H9 (cell line): Measurements from ENCODE around the gene SH3RF3. TPM values are rescaled to one million over a fixed set of nuclear protein-coding genes. Genes with fewer than 3 reads are reported as not detected.

Experiments
- DNase-seq: peaks from one replicate; pipeline ENCODE4 v3.0.0-alpha.2; 2017
- H2AFZ ChIP-seq: one replicate; pipeline ENCODE4 v1.6.1; 2013; ENCODE audit warnings: mild to moderate bottlenecking, low read length, control low read depth, moderate library complexity
- H2AK5ac ChIP-seq: 2 replicates; pipeline ENCODE4 v1.6.1; 2013; ENCODE audit warnings: low read length, control low read depth, mixed read lengths; ENCODE audit not compliant: insufficient read length
- H2BK120ac ChIP-seq: one replicate; pipeline ENCODE4 v1.6.1; 2013; ENCODE audit warnings: low read depth, mild to moderate bottlenecking, low read length, control low read depth, inconsistent platforms; ENCODE audit not compliant: poor library complexity, severe bottlenecking
- H2BK12ac ChIP-seq: 2 replicates; pipeline ENCODE4 v1.6.1; 2013; ENCODE audit warnings: low read length, control low read depth, mixed read lengths, low read depth; ENCODE audit not compliant: insufficient read length
- H2BK15ac ChIP-seq: 2 replicates; pipeline ENCODE4 v1.6.1; 2013; ENCODE audit warnings: low read depth, low read length, control low read depth
- H2BK20ac ChIP-seq: one replicate; pipeline ENCODE4 v1.6.1; 2013; ENCODE audit warnings: low read depth, mild to moderate bottlenecking, low read length, control low read depth, inconsistent platforms; ENCODE audit not compliant: poor library complexity, severe bottlenecking
- H2BK5ac ChIP-seq: 2 replicates; pipeline ENCODE4 v1.6.1; 2013; ENCODE audit warnings: low read length, control low read depth, mixed read lengths; ENCODE audit not compliant: insufficient read length
- H3K14ac ChIP-seq: 2 replicates; pipeline ENCODE4 v1.6.1; 2013; ENCODE audit warnings: low read length, control low read depth; ENCODE audit not compliant: insufficient read depth
- H3K18ac ChIP-seq: 2 replicates; pipeline ENCODE4 v1.6.1; 2013; ENCODE audit warnings: low read depth, mild to moderate bottlenecking, mixed read lengths, low read length, control low read depth; ENCODE audit not compliant: insufficient read length
- H3K23ac ChIP-seq: 2 replicates; pipeline ENCODE4 v1.6.1; 2013; ENCODE audit warnings: low read length, control low read depth, mixed read lengths, low read depth; ENCODE audit not compliant: insufficient read length
- H3K23me2 ChIP-seq: 2 replicates; pipeline ENCODE4 v1.6.1; 2013; ENCODE audit warnings: low read depth, mild to moderate bottlenecking, mixed read lengths, low read length, control low read depth; ENCODE audit not compliant: insufficient read length, poor library complexity, severe bottlenecking
- H3K27ac ChIP-seq: 2 replicates; pipeline ENCODE4 v1.5.1; 2013; ENCODE audit warnings: low read length, control low read depth, mixed read lengths, low read depth; ENCODE audit not compliant: insufficient read length
- H3K27me3 ChIP-seq: 2 replicates; pipeline ENCODE4 v1.6.1; 2013; ENCODE audit warnings: low read length, control low read depth, inconsistent platforms; ENCODE audit not compliant: insufficient read depth
- H3K4ac ChIP-seq: 2 replicates; pipeline ENCODE4 v1.6.1; 2013; ENCODE audit warnings: low read depth, mild to moderate bottlenecking, control low read depth, inconsistent platforms, low read length, moderate library complexity
- H3K4me1 ChIP-seq: 2 replicates; pipeline ENCODE4 v1.6.1; 2013; ENCODE audit warnings: low read length, control low read depth, inconsistent platforms; ENCODE audit not compliant: insufficient read depth
- H3K4me2 ChIP-seq: 2 replicates; pipeline ENCODE4 v1.6.1; 2013; ENCODE audit warnings: low read length, control low read depth, mixed read lengths; ENCODE audit not compliant: insufficient read length, insufficient read depth
- H3K56ac ChIP-seq: 2 replicates; pipeline ENCODE4 v1.6.1; 2013; ENCODE audit warnings: low read depth, mild to moderate bottlenecking, mixed read lengths, low read length, control low read depth; ENCODE audit not compliant: insufficient read length
- H3K79me1 ChIP-seq: 2 replicates; pipeline ENCODE4 v1.6.1; 2013; ENCODE audit warnings: low read depth, mild to moderate bottlenecking, moderate library complexity, low read length, control low read depth, inconsistent platforms; ENCODE audit not compliant: insufficient read depth, poor library complexity, severe bottlenecking
- H3K79me2 ChIP-seq: 2 replicates; pipeline ENCODE4 v1.6.1; 2013; ENCODE audit warnings: low read length, control low read depth, inconsistent platforms; ENCODE audit not compliant: insufficient read depth
- H3K9ac ChIP-seq: 2 replicates; pipeline ENCODE4 v1.6.1; 2013; ENCODE audit warnings: low read length, control low read depth, mixed read lengths; ENCODE audit not compliant: insufficient read length; ENCODE audit errors: extremely low read depth
- H3K9me3 ChIP-seq: one replicate; pipeline ENCODE4 v1.6.1; 2013; ENCODE audit warnings: low read depth, low read length, inconsistent platforms; ENCODE audit not compliant: control insufficient read depth
- H3T11ph ChIP-seq: one replicate; pipeline ENCODE4 v1.6.1; 2013; ENCODE audit warnings: mild to moderate bottlenecking, low read length, control low read depth, inconsistent platforms
- H4K20me1 ChIP-seq: one replicate; pipeline ENCODE4 v1.6.1; 2013; ENCODE audit not compliant: control insufficient read depth, insufficient read length, insufficient read depth
- H4K5ac ChIP-seq: 2 replicates; pipeline ENCODE4 v1.6.1; 2013; ENCODE audit warnings: low read depth, mild to moderate bottlenecking, mixed read lengths, low read length, control low read depth; ENCODE audit not compliant: insufficient read length
- H4K8ac ChIP-seq: replicated peaks from 2 replicates; pipeline ENCODE4 v1.6.1; 2013; ENCODE audit warnings: low read length, control low read depth, mixed read lengths, low read depth; ENCODE audit not compliant: insufficient read length
- H4K91ac ChIP-seq: 2 replicates; pipeline ENCODE4 v1.6.1; 2013; ENCODE audit warnings: low read depth, mild to moderate bottlenecking, moderate library complexity, mixed read lengths, low read length, control low read depth; ENCODE audit not compliant: insufficient read length
- H3K27ac Mint-ChIP-seq, 3 experiments: 2 replicates in 2 of 3; 3 replicates in 1 of 3; pipeline ENCODE4 v1.8.0; 2020 to 2021; ENCODE audit warnings: mixed read lengths in 3 of 3, mild to moderate bottlenecking in 1 of 3, moderate library complexity in 1 of 3
- H3K27me3 Mint-ChIP-seq: 2 replicates; pipeline ENCODE4 v1.8.0; 2021; ENCODE audit warnings: low read depth, mild to moderate bottlenecking, moderate library complexity, mixed read lengths
- H3K36me3 Mint-ChIP-seq, 3 experiments: 2 replicates in 2 of 3; 3 replicates in 1 of 3; pipeline ENCODE4 v1.8.0; 2020 to 2021; ENCODE audit warnings: low read depth in 3 of 3, mixed read lengths in 3 of 3; ENCODE audit not compliant: insufficient read depth in 1 of 3
- H3K4me1 Mint-ChIP-seq, 2 experiments: 2 replicates each; pipeline ENCODE4 v1.8.0; 2020; ENCODE audit warnings: mixed read lengths in 2 of 2
- H3K4me3 Mint-ChIP-seq, 2 experiments: 2 replicates in 1 of 2; 3 replicates in 1 of 2; pipeline ENCODE4 v1.8.0; 2020 to 2021; ENCODE audit warnings: mild to moderate bottlenecking in 2 of 2, mixed read lengths in 2 of 2, moderate library complexity in 1 of 2
- H3K9me3 Mint-ChIP-seq, 2 experiments: 2 replicates in 1 of 2; 3 replicates in 1 of 2; pipeline ENCODE4 v1.8.0; 2020; ENCODE audit warnings: mild to moderate bottlenecking in 2 of 2, mixed read lengths in 2 of 2, moderate library complexity in 1 of 2
- CTCF ChIP-seq: fragments of 200-600 bp; sonication (generic); conservative IDR thresholded peaks from 3 replicates; pipeline ENCODE4 v1.8.0; 2021; ENCODE audit warnings: antibody characterized with exemption, mild to moderate bottlenecking
- WGBS: extraction: QIAGEN DNeasy Blood & Tissue Kit; methylation state at CpG from one replicate; pipeline ENCODE4 v1.1.7; 2013; ENCODE audit warnings: missing lambda C conversion rate, low lambda C conversion rate, mixed read lengths; ENCODE audit not compliant: insufficient read length; ENCODE audit errors: extremely low coverage; 5-methylcytosine and 5-hydroxymethylcytosine counted together
- total RNA-seq: library from RNA; stranded (reverse); gene quantifications from 2 replicates; pipeline ENCODE4 v1.2.1, GENCODE V29; 2021

The SH3RF3 gene
- total RNA-seq, 1 experiment from 2014 or later: 0.46 TPM

- no peak overlapping the region for H3K56ac ChIP-seq
- no peak overlapping the region for H2BK12ac ChIP-seq
- H3K27ac Mint-ChIP-seq: no peak overlapping the region; a peak in 1 of 7 replicates
- H4K8ac ChIP-seq: no peak overlapping the region
- DNase-seq: no peak
- peaks cover 7% of the 10 kb centered on the region for H3K27me3 Mint-ChIP-seq
- H4K91ac ChIP-seq: no peak overlapping the region
- H2AFZ ChIP-seq: no peak overlapping the region
- no peak overlapping the region for H3K4me2 ChIP-seq
- no peak overlapping the region for H3T11ph ChIP-seq
- H2BK20ac ChIP-seq: no peak overlapping the region
- no peak overlapping the region for H3K14ac ChIP-seq
- no peak overlapping the region for H3K27ac ChIP-seq
- no peak overlapping the region for H3K9ac ChIP-seq
- no peaks in the 10 kb centered on the region for H3K79me1 ChIP-seq
- no peaks in the 10 kb centered on the region for H3K4me1 Mint-ChIP-seq
- H3K23me2 ChIP-seq: no peaks in the 10 kb centered on the region
- H2BK15ac ChIP-seq: no peak overlapping the region
- no peaks in the 10 kb centered on the region for H3K4me1 ChIP-seq
- H2AK5ac ChIP-seq: no peak overlapping the region
- no peak overlapping the region for H2BK5ac ChIP-seq
- no peak overlapping the region for H3K4ac ChIP-seq
- H4K5ac ChIP-seq: no peak overlapping the region
- no peaks in the 10 kb centered on the region for H3K27me3 ChIP-seq
- no peak overlapping the region for H3K23ac ChIP-seq
- no peaks in the 10 kb centered on the region for H3K9me3 ChIP-seq
- no peaks in the 10 kb centered on the region for H3K79me2 ChIP-seq
- no peaks in the 10 kb centered on the region for H3K9me3 Mint-ChIP-seq
- H2BK120ac ChIP-seq: no peak overlapping the region
- WGBS: no CpG with 5 or more reads among the region's 5 CpGs
- no peak for TF ChIP-seq CTCF
- H3K18ac ChIP-seq: no peak overlapping the region
- H4K20me1 ChIP-seq: no peaks in the 10 kb centered on the region
- H3K4me3 Mint-ChIP-seq: no peak overlapping the region
- no peaks in the 10 kb centered on the region for H3K36me3 Mint-ChIP-seq
Observed at GRCh38 chr2:109144271-109144670, 15.3 kb downstream of the SH3RF3 start.
